GM18909 (cell line): Measurements from ENCODE around the gene PRKCA.
"Not testable (repeated sequence)": the region's sequence is repeated elsewhere in the genome, so short reads cannot be mapped to it uniquely, and the experiment has no call there.

Source experiments
- ATAC-seq: cut with Tn5 transposase; IDR thresholded peaks from one replicate; pipeline ENCODE4 v1.9.1; 2021; ENCODE audit warnings: mild to moderate bottlenecking; ENCODE audit not compliant: unreplicated experiment, poor library complexity

Gene PRKCA

DNA sequence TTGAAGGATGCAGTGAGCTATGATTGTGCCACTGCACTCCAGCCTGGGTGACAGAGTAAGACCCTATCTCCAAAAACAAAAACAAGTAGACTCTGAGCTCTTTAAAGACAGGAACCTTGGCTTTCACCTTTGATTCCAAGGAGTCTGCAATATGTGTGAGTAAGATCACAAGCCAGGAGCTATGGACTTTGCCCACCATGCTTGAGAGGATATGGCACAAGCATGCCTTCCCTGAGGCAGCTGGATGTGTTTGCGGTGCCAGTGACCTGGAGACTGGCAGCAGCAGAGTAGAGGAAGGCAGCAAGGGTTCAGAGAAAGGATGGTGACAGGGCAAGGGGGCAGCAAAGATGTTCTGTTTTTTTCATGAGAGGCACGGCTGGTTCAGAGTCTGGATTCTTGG is 14.5 kb upstream of the PRKCA start:
- no peak for ATAC-seq

DNA sequence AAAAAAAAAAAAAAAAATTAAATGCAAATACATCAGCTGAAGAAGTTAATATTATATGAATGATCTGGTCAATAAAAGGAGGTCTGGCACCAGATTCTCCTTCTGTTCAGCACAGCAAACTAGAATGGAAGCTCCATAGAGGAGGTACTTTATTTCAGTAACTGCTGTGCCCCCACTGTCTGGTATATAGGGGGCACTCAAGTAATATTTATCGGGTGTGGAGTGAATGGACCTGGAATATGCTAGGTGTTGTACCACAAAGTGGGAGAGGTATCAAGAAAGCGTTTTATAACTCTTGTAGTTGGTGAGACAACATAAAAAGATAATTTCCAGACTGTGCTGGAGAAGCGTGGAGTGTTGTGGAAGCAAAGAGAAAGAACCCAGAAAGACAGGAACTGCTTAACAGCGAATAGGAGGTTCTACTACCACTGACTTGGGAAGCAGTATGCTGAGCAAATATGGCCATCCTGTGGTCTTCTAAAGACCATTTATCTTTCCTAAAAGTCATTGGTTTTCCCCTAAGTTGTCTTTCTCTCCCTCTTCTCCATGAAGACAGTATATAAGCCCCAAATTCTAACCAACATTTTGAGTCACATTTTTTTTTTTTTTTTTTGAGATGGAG is 12.2 kb upstream of the PRKCA start:
- ATAC-seq, result no peak

DNA sequence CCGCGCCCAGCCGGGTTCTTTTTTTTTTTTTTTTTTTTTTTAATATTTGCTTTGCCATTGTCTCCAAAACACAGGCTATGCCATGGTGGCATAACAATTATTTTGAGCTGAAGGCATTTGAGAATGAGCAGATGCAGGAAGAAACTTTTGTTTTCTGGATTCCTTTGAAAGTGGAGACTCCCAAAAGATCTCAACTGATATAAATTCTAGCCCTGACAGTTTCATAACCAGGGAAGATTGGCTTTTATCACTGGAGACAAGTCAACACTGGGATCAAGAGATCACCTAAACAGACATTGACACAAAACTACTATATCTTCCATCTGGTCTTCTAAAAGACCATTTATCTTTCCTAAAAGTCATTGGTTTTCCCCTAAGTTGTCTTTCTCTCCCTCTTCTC is 10.1 kb upstream of the PRKCA start:
- ATAC-seq, result no peak

DNA sequence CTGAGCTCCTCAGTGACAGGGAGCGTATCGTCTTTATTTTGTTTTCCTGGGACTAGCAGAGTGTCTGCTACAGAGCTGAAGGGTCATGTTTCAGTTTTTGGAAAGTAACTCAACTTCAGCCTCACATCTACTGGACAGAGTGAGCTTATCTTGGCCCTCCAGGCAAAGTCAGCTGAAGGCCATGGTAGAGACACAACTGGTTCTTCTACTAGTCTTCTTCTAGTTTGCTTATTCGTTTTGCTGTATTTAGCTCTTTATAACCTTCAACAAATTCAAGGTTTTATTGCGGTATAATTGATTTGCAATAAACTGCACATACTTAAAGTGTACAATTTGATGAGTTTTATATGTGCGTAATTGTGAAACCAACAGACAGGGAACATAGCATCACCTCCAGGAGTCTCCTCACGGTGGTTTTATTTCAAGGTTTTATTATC is 6.1 kb upstream of the PRKCA start:
- ATAC-seq, result no peak

DNA sequence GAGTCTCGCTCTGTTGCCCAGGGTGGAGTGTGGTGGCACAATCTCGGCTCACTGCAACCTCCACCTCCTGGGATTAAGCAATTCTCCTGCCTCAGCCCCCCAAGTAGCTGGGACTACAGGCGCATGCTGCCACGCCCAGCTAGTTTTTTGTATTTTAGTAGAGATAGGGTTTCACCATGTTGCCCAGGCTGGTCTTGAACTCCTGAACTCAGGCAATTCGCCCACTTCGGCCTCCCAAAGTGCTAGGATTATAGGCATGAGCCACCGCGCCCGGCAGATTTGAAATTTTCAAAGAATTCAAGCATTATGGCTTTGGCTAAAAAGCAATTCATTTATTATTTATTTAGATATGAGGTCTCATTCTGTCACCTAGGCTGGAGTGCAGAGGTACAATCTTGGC is 5.0 kb upstream of the PRKCA start:
- not testable (repeated sequence) for ATAC-seq

DNA sequence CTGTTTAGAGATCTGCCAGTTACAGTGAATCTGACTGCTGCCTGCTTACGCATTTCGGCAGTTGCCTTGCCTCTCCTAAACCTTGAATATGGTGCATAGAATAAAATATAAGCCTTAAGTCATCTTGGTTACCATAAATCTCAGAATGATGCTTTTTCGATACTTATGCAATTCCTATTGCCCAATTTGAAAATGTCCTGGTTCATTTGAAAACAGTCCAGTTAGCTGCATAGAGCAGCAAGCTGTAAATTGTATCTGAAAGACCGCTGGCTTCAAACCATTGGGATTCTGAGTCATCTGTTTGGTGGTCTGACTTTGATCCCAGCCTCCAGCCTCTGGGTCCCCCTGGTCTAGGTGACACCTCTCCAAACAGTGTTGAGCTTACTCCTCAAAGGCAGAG is 2.7 kb upstream of the PRKCA start:
- ATAC-seq, result no peak

DNA sequence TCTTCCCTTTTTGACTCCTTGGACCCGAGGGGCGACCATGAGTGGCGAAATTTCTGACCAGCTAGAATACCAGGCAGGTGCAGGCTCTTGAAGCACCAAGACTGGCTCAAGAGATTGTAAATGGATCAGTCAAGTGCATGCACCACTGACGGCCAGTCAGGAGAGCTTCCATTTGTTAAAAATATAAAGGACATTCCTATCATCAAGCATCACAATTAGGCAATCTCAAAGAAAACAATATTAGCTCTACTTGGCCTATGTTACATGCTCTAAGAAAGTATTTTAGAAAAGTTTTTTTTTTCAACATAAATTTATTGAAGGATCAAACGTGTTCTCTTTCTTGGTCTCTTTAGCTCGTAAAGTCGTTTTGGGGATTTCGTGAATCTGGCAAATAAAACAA is 1.5 kb upstream of the PRKCA start:
- no peak for ATAC-seq

DNA sequence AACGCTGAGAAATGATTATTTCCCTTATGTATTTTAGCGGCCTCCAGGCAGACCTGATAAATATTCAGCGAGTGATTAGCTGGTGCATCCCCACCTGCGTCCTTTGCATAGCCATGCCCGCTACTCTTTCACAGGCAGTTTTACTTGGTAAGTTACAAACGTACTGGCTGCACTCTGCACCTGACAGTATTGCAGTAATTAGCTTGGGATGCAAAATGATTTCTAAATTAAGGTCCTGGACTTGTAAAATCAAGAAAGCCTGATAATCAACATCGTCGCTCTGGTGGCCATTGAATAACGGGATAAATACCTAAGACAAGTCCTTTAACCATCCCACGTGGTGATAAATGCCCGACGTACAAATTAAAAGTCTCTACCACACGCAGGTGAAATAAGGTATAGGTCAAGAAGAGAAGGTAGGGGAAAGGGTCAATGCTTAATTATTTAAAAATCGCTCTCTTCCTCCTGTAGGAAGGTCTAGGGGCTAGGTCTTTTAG is 998 bp upstream of the PRKCA start:
- no peak for ATAC-seq

DNA sequence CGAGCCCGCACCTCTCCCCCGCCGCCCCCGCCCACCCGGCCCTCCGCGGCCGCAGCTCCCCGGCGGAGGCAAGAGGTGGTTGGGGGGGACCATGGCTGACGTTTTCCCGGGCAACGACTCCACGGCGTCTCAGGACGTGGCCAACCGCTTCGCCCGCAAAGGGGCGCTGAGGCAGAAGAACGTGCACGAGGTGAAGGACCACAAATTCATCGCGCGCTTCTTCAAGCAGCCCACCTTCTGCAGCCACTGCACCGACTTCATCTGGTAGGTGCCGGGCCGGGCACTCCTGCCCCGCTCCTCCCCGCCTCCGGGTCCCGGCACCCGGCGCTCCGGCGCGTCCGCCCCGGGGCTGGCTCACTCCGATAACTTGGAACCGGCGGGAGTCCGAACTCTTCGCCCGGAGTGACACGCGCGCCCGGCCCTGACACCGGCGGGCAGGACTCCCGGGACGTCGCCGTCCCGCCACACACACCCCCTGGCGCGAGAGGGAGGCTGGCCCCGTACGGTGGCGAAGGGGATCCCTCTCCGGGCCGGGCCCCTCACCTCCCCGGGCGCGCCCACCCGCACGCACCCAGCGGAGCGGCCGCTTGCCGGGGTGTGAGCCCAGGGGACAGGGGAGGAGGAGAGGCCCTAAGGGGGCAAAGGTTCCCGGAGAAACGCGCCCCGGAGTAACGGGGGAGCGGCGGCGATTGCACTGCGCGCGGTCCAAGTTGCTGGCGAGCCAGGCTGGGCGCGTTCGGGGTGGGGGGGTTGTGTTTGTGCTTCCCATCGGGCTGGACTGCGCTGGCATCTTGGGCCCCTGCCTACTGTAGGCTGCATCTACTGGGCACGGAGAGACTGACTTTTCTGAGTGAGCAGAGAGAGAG is 581 bp downstream of the PRKCA start:
- ATAC-seq, result peak; percentile 28

DNA sequence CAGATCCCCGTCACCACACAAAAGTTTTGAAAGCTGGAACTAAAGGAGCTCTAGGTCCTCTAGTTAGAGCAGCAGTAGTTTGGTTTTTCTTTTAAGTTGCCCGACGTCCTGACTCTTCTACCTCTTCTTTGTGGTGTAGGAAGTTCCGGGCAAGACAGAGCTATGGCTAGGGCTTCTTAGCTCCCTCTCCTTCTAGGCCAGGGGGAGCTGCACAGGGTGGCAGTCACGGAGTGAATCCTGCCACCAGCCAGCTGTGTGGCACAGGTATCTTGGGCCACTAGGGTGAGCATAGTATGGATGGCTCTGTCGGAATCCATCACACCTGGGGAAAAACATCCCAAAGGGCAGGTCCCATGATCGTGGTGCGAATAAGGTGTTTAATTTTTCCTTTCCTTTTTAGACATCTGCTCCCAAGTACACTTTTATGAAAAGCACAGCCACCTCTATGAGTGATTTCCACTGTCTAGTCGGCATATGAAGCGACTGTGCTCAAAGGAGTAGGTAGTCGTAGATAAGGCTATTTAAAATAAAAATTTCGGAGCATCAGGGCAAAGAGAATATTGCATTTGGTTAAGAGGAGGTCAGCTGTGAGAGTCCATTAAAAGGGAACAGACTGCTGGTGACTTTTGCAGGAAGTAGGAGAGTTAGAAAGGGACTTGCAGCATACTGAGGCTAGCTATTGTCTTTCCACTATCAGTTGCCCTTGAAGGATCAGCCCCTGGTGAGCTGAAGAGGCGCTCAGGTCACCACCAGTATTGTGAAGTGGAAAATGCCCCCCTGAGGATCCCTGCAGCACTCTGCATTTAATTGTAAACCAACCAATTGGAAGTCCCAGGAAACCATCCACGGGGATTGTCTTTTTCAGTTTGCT is 2.1 kb downstream of the PRKCA start:
- no peak for ATAC-seq

DNA sequence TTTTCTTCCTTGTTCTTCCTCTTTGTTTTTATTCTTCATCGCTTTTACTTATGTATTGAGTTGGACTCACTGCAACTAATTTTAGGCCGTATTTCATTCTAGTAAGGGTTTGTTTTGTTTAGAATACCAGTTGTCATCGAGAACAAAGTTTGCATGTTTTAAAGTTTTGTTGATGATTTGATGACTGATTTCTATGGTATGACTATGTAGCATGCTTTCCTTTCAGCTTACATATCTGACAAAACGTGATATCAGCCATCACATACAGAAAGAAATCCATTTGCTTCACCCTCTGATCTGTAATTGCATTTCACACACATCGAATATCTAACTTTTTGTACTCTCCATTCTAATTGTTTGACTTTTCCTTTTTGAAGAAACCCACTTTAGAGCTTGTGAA is 4.0 kb downstream of the PRKCA start:
- ATAC-seq, result no peak

DNA sequence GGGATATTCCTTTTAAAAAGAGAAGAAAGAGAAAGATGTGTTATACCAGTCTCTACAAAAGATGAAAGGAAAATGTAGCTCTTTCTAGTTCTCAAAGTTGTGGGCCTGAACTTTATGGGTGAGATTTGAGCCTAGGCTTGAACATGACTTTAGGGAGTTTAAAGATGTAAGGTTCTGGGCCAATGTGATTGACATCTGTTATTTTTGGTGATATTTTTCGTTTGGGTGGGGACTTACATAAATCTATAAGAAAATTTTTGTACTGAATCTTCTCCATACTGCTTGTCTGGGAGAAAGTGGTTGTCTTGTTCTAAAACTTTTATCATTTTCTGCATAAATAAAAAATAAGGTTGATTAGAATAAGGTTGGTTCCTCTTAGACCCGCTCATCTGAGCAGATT is 4.8 kb downstream of the PRKCA start:
- ATAC-seq, result no peak

DNA sequence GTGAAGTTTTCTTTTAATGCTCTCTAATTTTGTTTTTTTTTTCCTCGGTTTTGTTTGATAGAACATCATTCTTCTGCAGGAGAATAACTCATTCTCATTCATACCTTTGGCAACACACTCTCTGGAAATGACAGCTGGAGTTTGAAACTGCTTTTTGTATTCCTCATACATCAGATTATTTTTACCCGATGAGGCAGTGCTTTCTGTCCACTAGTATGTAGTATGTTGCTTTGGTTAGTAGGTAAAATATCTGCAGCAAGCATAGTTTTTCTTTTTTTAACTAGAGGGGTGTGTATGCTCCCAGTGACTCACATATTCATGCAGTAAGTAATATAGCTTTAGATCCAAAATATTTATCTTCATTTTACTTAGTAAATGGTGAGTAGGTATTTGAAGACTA is 6.4 kb downstream of the PRKCA start:
- ATAC-seq, result no peak

DNA sequence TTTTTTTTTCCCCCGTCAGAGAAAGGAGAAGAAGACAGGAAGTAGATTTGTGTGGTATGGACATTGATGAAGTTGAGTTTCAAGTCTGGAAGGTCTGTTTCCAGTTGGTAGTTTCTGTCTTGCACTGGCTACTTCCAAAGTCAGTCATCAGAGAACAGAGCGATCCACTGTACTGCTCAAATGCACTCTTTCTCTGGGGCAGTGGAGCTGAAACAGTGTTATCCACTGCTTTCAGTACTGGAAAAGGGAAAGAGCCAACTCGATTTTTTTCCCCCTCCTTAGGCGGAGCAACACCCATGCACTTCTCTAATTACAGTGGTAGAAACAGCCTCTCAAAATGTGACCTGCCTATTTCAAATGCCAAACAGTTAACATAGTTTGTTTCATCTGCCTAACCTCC is 7.4 kb downstream of the PRKCA start:
- ATAC-seq, result no peak

DNA sequence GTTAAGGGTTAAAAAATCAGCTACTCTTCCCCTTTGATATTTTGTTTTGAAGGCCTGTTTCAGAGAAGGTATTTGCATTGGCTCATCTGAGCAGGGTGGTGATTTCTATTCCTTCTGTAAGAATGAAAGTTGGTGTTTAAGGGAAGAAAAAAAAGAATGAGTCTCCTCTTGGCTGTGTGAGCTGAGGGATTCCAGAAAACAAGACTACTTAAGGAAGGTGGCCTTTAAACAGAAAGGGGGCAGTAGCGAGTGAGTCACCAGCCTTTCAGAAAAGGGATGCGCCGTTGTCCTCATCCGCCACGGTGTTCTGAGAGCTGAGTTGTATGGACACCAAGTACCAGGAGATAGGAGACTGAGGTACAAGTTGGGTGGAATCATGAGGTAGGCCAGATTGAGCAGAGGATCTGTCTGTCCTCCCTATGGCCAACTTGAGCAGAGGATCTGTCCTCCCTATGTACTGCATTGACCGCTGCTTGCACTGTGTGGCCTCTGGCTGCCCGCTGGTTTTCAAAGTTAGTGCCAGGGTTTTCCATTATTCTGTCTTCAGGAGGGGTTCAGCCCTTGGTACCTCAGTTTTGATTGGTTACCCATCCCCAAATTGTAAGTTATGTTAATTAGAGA is 8.2 kb downstream of the PRKCA start:
- ATAC-seq, result no peak

DNA sequence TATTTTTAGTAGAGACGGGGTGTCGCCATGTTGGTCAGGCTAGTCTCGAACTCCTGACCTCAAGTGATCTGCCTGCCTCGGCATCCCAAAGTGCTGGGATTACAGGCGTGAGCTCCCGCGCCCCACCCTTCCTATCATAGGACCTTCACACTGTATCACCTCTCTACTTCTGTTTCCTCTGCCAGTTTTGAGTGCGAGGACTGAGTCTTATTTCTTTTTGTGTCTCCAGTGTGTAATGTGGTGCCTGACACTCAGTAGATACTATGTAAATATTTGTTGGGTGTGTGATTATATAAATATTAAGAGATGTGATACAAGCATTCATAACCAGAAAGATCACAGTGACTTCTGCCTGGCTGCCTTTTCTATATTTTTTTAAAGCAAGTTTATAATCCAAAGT is 10.5 kb downstream of the PRKCA start:
- ATAC-seq, result no peak

DNA sequence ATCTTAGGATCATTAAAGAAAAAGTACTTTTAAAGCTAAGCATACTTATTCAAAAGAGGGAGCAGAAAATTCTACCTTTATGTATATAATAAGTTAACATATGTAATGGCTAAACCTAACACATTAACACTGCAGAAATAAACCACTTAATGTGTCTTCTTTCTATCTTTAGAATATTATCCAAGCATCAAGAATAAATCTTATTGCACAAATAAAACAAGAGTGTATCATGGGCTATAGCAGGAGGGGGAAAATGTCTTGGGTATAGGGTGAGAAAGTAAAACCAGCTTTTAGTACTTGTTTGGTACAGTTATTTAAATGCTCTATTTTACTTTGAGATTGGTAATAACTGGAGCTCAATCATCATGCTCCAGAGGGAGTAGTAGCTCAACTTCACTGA is 10.9 kb downstream of the PRKCA start:
- ATAC-seq, result no peak

DNA sequence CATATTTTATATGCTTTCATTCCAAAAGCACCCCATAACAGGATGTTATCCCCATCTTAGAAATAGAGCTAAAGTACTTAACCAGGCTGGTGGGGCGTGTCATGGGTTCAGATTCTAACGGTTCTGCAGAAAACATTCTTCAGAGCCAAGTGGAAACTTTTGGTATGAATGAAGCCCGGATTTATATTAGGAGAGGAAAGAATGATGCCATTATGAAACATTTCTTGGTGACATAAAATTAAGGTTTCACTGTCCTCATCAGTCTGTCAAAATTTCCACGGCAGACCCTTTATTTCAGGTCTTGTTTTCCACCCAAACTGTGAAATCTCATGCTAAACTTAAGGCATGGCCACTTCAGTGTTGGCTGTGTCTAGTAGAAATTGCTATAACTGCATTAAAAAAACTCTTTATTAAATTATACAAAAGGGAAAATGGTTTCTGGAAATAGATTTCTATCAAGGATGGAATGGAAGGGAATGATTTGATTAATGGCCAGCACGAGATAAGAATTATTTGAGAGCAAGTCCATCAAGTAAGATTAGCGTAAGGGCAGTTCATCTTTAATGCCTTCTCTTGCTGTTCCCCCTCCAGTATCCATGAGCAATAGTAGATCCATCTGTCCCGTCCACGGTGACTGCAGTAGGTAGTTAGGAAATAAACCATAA is 11.7 kb downstream of the PRKCA start:
- ATAC-seq, result no peak

DNA sequence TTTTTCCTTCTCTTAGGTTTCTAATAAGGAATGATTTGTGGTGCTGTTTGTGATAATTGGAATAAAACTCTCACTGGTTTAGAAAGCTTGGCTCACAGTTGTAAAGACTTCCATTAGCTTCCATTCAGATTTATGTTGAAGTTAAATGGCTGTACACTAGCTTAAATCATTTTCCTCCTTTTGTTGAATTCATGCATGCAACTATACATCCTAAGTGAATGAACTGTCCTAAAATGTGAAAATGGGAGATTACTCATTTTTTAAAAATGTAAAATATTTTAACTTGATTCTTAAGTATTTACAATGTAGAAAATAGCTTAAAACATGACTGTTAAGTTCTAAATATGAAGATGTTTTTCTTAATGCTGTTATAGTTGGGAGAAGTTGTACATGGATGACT is 15.2 kb downstream of the PRKCA start:
- no peak for ATAC-seq

DNA sequence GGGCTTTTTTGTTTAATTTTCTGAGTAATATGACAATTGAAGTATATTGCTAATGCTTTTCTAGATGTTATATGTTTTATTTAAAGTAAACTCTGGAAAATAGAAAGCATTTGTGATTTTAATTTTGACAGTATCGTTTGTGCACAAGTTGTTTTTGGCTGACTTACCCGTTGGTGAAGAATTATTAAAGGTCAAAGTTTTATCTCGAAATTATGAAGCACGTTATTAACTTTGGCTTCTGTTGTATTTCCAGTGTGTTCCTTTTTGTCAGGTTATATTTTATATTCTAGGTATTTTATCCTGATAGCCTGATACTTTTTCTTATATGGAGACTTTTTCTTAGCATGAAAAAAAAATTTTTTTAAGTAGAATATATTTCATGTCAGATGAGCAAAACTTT is 16.8 kb downstream of the PRKCA start:
- no peak for ATAC-seq
